ENCODE results near the gene OVCH2. TPM values are rescaled to one million over a fixed set of nuclear protein-coding genes. Genes with fewer than 3 reads are reported as not detected.

OVCH2 gene
- total and polyA plus RNA-seq, 2 experiments from 2014 or later = 0.42 to 1.3 TPM

DNA sequence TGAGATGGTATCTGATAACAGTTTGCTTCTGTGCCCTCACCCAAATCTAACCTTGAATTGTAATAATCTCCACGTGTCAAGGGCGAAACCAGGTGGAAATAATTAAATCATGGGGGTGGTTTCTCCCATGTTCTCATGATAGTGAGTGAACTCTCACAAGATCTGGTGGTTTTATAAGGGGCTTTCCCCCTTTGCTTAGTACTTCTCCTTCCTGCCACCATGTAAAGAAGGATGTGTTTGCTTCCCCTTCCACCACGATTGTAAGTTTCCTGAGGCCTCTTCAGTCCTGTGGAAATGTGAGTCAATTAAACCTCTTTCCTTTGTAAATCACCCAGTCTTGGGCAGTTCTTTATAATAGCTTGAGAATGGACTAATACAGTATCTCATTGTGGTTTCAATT, 8.5 kb upstream of the OVCH2 start:
- Histone ChIP-seq H2AFZ (no peak overlapping the region), H3K27me3 (ENCODE audit: insufficient read depth) (no peaks in the 10 kb centered on the region), H3K79me2 (replicated peaks; ENCODE audit: insufficient read depth) (no peaks in the 10 kb centered on the region), H3K9me2 (ENCODE audit: insufficient read depth) (no peaks in the 10 kb centered on the region), H3K4me1 (ENCODE audit: insufficient read depth) (no peaks in the 10 kb centered on the region), H4K20me1 (replicated peaks; ENCODE audit: insufficient read depth) (no peaks in the 10 kb centered on the region), H3K4me3 (no peak overlapping the region), H3K4me2 (no peak overlapping the region), H3K36me3 (ENCODE audit: insufficient read depth) (no peaks in the 10 kb centered on the region), H3F3A (replicated peaks; ENCODE audit: low read depth) (no peaks in the 10 kb centered on the region), H3K27ac (ENCODE audit: low read depth) (no peak overlapping the region)
- H3K27ac Mint-ChIP-seq = no peak overlapping the region
- no peaks in the 10 kb centered on the region for H3K36me3 Mint-ChIP-seq (ENCODE audit: low read depth)
- no peak for ATAC-seq
- no peak for DNase-seq (ENCODE audit: low spot score)
- peaks cover 1% of the 10 kb centered on the region for H3K27me3 Mint-ChIP-seq (ENCODE audit: insufficient read depth, low read depth, poor library complexity)
- no peak for TF ChIP-seq STAT1 (IDR thresholded peaks at IDR 0.05; ENCODE audit: unreplicated experiment)
- no peak for TF ChIP-seq NANOG (IDR thresholded peaks at IDR 0.05; ENCODE audit: borderline replicate concordance)
- TF ChIP-seq POLR2AphosphoS5 (IDR thresholded peaks at IDR 0.05; ENCODE audit: low read depth) = no peak
- TF ChIP-seq, protein P1, sequence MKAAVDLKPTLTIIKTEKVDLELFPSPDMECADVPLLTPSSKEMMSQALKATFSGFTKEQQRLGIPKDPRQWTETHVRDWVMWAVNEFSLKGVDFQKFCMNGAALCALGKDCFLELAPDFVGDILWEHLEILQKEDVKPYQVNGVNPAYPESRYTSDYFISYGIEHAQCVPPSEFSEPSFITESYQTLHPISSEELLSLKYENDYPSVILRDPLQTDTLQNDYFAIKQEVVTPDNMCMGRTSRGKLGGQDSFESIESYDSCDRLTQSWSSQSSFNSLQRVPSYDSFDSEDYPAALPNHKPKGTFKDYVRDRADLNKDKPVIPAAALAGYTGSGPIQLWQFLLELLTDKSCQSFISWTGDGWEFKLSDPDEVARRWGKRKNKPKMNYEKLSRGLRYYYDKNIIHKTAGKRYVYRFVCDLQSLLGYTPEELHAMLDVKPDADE (IDR thresholded peaks at IDR 0.05) = no peak
- TF ChIP-seq EZH2 (IDR thresholded peaks at IDR 0.05; ENCODE audit: low read depth, unreplicated experiment) = no peak
- TF ChIP-seq, protein P2, sequence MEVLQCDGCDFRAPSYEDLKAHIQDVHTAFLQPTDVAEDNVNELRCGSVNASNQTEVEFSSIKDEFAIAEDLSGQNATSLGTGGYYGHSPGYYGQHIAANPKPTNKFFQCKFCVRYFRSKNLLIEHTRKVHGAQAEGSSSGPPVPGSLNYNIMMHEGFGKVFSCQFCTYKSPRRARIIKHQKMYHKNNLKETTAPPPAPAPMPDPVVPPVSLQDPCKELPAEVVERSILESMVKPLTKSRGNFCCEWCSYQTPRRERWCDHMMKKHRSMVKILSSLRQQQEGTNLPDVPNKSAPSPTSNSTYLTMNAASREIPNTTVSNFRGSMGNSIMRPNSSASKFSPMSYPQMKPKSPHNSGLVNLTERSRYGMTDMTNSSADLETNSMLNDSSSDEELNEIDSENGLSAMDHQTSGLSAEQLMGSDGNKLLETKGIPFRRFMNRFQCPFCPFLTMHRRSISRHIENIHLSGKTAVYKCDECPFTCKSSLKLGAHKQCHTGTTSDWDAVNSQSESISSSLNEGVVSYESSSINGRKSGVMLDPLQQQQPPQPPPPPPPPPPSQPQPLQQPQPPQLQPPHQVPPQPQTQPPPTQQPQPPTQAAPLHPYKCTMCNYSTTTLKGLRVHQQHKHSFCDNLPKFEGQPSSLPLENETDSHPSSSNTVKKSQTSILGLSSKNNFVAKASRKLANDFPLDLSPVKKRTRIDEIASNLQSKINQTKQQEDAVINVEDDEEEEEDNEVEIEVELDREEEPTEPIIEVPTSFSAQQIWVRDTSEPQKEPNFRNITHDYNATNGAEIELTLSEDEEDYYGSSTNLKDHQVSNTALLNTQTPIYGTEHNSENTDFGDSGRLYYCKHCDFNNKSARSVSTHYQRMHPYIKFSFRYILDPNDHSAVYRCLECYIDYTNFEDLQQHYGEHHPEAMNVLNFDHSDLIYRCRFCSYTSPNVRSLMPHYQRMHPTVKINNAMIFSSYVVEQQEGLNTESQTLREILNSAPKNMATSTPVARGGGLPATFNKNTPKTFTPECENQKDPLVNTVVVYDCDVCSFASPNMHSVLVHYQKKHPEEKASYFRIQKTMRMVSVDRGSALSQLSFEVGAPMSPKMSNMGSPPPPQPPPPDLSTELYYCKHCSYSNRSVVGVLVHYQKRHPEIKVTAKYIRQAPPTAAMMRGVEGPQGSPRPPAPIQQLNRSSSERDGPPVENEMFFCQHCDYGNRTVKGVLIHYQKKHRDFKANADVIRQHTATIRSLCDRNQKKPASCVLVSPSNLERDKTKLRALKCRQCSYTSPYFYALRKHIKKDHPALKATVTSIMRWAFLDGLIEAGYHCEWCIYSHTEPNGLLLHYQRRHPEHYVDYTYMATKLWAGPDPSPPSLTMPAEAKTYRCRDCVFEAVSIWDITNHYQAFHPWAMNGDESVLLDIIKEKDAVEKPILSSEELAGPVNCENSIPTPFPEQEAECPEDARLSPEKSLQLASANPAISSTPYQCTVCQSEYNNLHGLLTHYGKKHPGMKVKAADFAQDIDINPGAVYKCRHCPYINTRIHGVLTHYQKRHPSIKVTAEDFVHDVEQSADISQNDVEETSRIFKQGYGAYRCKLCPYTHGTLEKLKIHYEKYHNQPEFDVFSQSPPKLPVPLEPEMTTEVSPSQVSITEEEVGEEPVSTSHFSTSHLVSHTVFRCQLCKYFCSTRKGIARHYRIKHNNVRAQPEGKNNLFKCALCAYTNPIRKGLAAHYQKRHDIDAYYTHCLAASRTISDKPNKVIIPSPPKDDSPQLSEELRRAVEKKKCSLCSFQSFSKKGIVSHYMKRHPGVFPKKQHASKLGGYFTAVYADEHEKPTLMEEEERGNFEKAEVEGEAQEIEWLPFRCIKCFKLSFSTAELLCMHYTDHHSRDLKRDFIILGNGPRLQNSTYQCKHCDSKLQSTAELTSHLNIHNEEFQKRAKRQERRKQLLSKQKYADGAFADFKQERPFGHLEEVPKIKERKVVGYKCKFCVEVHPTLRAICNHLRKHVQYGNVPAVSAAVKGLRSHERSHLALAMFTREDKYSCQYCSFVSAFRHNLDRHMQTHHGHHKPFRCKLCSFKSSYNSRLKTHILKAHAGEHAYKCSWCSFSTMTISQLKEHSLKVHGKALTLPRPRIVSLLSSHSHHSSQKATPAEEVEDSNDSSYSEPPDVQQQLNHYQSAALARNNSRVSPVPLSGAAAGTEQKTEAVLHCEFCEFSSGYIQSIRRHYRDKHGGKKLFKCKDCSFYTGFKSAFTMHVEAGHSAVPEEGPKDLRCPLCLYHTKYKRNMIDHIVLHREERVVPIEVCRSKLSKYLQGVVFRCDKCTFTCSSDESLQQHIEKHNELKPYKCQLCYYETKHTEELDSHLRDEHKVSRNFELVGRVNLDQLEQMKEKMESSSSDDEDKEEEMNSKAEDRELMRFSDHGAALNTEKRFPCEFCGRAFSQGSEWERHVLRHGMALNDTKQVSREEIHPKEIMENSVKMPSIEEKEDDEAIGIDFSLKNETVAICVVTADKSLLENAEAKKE (CRISPR knock-in tag; IDR thresholded peaks at IDR 0.05) = no peak
- TF ChIP-seq CREB1 (CRISPR knock-in tag; IDR thresholded peaks at IDR 0.05; ENCODE audit: low read depth) = no peak
- TF ChIP-seq, protein P3, sequence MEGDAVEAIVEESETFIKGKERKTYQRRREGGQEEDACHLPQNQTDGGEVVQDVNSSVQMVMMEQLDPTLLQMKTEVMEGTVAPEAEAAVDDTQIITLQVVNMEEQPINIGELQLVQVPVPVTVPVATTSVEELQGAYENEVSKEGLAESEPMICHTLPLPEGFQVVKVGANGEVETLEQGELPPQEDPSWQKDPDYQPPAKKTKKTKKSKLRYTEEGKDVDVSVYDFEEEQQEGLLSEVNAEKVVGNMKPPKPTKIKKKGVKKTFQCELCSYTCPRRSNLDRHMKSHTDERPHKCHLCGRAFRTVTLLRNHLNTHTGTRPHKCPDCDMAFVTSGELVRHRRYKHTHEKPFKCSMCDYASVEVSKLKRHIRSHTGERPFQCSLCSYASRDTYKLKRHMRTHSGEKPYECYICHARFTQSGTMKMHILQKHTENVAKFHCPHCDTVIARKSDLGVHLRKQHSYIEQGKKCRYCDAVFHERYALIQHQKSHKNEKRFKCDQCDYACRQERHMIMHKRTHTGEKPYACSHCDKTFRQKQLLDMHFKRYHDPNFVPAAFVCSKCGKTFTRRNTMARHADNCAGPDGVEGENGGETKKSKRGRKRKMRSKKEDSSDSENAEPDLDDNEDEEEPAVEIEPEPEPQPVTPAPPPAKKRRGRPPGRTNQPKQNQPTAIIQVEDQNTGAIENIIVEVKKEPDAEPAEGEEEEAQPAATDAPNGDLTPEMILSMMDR (conservative IDR thresholded peaks at IDR 0.05; ENCODE audit: low read depth in 2 of 2) = no peak
- TF ChIP-seq, protein P4, sequence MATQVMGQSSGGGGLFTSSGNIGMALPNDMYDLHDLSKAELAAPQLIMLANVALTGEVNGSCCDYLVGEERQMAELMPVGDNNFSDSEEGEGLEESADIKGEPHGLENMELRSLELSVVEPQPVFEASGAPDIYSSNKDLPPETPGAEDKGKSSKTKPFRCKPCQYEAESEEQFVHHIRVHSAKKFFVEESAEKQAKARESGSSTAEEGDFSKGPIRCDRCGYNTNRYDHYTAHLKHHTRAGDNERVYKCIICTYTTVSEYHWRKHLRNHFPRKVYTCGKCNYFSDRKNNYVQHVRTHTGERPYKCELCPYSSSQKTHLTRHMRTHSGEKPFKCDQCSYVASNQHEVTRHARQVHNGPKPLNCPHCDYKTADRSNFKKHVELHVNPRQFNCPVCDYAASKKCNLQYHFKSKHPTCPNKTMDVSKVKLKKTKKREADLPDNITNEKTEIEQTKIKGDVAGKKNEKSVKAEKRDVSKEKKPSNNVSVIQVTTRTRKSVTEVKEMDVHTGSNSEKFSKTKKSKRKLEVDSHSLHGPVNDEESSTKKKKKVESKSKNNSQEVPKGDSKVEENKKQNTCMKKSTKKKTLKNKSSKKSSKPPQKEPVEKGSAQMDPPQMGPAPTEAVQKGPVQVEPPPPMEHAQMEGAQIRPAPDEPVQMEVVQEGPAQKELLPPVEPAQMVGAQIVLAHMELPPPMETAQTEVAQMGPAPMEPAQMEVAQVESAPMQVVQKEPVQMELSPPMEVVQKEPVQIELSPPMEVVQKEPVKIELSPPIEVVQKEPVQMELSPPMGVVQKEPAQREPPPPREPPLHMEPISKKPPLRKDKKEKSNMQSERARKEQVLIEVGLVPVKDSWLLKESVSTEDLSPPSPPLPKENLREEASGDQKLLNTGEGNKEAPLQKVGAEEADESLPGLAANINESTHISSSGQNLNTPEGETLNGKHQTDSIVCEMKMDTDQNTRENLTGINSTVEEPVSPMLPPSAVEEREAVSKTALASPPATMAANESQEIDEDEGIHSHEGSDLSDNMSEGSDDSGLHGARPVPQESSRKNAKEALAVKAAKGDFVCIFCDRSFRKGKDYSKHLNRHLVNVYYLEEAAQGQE (IDR thresholded peaks at IDR 0.05; ENCODE audit: unreplicated experiment) = no peak
- no peak for TF ChIP-seq JUNB (IDR thresholded peaks at IDR 0.05; ENCODE audit: unreplicated experiment)
- TF ChIP-seq ZNF114 (CRISPR knock-in tag; IDR thresholded peaks at IDR 0.05) = no peak
- no peak for TF ChIP-seq EZH2phosphoT487 (IDR thresholded peaks at IDR 0.05; ENCODE audit: unreplicated experiment)
- TF ChIP-seq ZNF331 (CRISPR knock-in tag; IDR thresholded peaks at IDR 0.05; ENCODE audit: low read depth) = no peak
- no peaks in the 10 kb centered on the region for H3K4me1 Mint-ChIP-seq
- no peaks in the 10 kb centered on the region for H3K9me3 Mint-ChIP-seq
- no peak overlapping the region for H3K4me3 Mint-ChIP-seq
